ENCODE data around the gene STRN3. TPM values are rescaled to one million over a fixed set of nuclear protein-coding genes. Genes with fewer than 3 reads are reported as not detected.

Gene STRN3, protein sequence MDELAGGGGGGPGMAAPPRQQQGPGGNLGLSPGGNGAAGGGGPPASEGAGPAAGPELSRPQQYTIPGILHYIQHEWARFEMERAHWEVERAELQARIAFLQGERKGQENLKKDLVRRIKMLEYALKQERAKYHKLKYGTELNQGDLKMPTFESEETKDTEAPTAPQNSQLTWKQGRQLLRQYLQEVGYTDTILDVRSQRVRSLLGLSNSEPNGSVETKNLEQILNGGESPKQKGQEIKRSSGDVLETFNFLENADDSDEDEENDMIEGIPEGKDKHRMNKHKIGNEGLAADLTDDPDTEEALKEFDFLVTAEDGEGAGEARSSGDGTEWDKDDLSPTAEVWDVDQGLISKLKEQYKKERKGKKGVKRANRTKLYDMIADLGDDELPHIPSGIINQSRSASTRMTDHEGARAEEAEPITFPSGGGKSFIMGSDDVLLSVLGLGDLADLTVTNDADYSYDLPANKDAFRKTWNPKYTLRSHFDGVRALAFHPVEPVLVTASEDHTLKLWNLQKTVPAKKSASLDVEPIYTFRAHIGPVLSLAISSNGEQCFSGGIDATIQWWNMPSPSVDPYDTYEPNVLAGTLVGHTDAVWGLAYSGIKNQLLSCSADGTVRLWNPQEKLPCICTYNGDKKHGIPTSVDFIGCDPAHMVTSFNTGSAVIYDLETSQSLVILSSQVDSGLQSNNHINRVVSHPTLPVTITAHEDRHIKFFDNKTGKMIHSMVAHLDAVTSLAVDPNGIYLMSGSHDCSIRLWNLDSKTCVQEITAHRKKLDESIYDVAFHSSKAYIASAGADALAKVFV
- total RNA-seq = 75.1 and 78.8 TPM in 2 replicates

DNA sequence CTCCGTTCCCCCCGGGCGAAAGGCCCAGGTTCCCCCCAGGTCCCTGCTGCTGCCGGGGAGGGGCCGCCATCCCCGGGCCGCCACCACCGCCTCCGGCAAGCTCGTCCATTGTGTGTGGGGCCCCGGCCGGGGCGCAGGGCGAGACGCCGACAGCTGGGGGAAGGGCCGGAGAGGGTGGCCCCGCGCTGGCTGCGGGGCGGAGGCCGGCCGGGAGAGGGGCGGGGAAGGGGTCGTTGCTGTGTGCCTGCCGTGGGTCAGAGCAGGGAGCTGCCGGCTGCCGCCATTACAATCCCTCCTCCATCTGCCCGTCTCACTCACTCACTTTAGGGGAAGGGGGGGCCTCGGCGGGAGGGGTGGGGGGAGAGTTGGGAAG, at the start of gene STRN3:
TSS of gene STRN3 (minus strand) at position 303 of the 373 bp plus-strand sequence. CDS start at position 109, 194 bp downstream.

DNA sequence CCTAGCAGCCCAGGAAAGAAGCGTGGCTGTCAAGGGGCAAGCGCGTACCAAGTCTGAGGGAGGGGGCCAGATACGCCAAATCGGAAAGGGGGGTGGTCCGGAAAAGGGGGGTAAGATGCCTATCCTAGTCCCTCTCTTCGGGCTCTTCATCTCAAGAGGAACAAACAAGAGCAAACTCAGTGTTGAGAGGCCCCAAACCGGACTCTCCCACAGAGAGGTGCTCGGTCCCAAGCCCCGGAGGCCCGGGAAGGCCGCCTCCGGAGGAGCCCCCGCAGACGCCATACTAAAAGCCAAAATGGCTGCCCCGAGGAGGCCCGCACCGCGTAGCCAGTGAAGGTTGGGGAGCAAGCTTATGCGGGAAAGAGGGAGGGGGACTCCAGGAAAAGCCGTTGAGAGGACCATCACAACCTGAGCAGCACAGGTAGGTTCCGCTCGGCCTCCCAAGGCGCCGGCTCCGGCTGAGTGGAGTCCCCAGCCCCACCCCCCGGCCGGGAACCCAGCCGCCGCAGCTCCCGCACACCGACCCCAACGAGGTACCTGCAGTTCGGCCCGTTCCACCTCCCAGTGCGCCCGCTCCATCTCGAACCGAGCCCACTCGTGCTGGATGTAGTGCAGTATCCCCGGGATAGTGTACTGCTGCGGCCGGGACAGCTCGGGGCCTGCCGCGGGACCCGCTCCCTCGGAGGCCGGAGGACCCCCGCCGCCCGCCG, 657 bp downstream of the STRN3 start, which contains the start of gene AP4S1:
TSS of gene AP4S1 (plus strand) at position 283 of the 710 bp plus-strand sequence. CDS start 40,548 bp downstream, outside the sequence.

DNA sequence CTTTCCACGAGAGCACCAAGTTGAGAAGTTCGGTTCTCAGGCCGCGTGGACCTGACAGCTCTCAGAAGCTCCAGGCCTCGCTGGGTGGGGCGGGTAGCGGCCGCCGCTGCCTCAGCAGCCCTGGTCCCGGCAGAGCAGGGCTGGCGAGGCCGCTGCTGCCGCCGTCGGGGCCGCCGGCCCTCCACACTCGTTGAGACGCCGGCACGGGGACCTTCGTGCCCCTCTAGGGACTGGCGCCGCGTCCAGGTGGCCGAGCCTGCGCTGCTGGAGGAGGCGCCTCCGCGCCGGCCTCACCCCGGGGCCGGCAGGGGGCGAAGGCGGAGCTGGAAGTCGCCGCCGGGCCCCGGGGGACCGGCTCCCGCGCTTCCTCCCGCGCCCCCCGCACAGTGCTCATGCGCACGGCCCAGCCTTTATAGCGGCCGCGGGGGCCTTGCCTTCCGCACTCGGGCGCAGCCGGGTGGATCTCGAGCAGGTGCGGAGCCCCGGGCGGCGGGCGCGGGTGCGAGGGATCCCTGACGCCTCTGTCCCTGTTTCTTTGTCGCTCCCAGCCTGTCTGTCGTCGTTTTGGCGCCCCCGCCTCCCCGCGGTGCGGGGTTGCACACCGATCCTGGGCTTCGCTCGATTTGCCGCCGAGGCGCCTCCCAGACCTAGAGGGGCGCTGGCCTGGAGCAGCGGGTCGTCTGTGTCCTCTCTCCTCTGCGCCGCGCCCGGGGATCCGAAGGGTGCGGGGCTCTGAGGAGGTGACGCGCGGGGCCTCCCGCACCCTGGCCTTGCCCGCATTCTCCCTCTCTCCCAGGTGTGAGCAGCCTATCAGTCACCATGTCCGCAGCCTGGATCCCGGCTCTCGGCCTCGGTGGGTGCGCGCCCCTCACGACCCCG, 151.8 kb downstream of the STRN3 start, which contains the start of gene COCH:
TSS of gene COCH (plus strand) at position 440 of the 879 bp plus-strand sequence. CDS start at position 820, 380 bp downstream.

Other genes with a start within 250 kb of the STRN3 start
- 0.37 and 1.00 TPM in 2 replicates for gene COCH, start 151.8 kb downstream of the STRN3 start, total RNA-seq
- 4.9 and 6.4 TPM in 2 replicates for gene AP4S1, start 730 bp downstream of the STRN3 start, total RNA-seq
- 276 and 277 TPM in 2 replicates for gene HECTD1, start 181.4 kb upstream of the STRN3 start, total RNA-seq